HL-60 (cell line): Measurements from ENCODE around the gene GOLGA8B.
"Not testable (repeated sequence)": the region's sequence is repeated elsewhere in the genome, so short reads cannot be mapped to it uniquely, and the experiment has no call there.

ENCODE experiments used
- DNase-seq, 2 experiments: peaks; one replicate each; pipeline ENCODE4 v3.0.0-alpha.2; 2010 to 2020; ENCODE audit warnings: low read depth in 1 of 2, low spot score in 1 of 2
- H3K27ac ChIP-seq: fragments of 250-450 bp; sonication (Bioruptor Pico); replicated peaks from 2 replicates; pipeline ENCODE4 v1.5.1; 2020; ENCODE audit warnings: mild to moderate bottlenecking, moderate library complexity
- H3K27me3 ChIP-seq: fragments of 250-450 bp; sonication (Bioruptor Pico); 2 replicates; pipeline ENCODE4 v1.5.1; 2021; ENCODE audit warnings: mild to moderate bottlenecking, moderate library complexity; ENCODE audit not compliant: insufficient read depth, poor library complexity, severe bottlenecking
- H3K4me3 ChIP-seq: replicated peaks from 2 replicates; pipeline ENCODE4 v1.5.1; 2011; ENCODE audit warnings: mild to moderate bottlenecking, control low read depth, low read length; ENCODE audit not compliant: insufficient read depth
- SPI1 ChIP-seq: IDR thresholded peaks from 2 replicates; pipeline ENCODE4 v1.6.1; 2012; ENCODE audit warnings: low read depth, mild to moderate bottlenecking, borderline replicate concordance

GOLGA8B gene

DNA sequence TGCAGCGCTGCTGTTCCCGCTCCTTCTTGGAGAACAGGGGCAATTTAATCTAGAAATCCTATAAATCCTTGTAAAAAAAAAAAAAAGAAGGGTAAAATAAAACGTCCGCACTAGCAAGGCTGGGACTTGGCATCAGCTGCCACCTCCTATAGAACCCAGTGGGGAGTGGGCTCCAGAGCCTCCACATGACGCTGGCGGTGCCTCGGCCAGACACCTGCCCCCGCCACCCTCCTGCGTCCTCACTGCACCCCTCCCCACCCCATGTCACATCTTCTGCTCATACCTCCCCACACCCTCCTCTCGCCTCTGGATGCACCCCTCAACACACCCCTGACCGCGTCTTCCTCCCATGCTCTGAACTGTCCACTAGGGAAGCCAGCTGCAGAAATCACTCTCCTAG, 8.4 kb downstream of the GOLGA8B start:
- not testable (repeated sequence) for H3K4me3 ChIP-seq, DNase-seq, H3K27ac ChIP-seq, H3K27me3 ChIP-seq

DNA sequence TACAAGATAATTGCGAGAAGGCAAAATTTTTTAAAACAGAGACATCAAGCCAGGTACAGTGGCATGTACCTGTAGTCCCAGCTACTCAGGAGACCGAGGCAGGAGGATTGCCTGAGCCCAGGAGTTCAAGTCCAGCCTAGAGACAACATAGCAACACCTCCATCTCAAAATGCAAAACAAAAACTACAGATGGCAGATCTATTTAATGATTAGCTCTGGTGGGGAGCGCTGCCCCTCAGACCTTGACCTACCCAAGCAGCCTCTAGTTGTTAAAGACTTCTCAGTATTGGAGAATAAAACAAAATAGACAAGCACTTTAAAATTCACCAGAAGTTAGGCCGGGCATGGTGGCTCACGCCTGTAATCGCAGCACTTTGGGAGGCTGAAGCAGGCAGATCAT, 10.5 kb downstream of the GOLGA8B start:
- H3K4me3 ChIP-seq, H3K27ac ChIP-seq, DNase-seq, H3K27me3 ChIP-seq: not testable (repeated sequence)

GRCh38 chr15:34572019-34572641, 11.3 kb downstream of the GOLGA8B start:
- not testable (repeated sequence) for H3K27me3 ChIP-seq, H3K4me3 ChIP-seq, H3K27ac ChIP-seq
- TF ChIP-seq SPI1, result peak; percentile 37; the same call in 1 of the 2 replicates
- DNase-seq, result peak; percentile 36 to 49

GRCh38 chr15:34569670-34570396, 13.6 kb downstream of the GOLGA8B start:
- DNase-seq, H3K4me3 ChIP-seq, H3K27me3 ChIP-seq, H3K27ac ChIP-seq: not testable (repeated sequence)

DNA sequence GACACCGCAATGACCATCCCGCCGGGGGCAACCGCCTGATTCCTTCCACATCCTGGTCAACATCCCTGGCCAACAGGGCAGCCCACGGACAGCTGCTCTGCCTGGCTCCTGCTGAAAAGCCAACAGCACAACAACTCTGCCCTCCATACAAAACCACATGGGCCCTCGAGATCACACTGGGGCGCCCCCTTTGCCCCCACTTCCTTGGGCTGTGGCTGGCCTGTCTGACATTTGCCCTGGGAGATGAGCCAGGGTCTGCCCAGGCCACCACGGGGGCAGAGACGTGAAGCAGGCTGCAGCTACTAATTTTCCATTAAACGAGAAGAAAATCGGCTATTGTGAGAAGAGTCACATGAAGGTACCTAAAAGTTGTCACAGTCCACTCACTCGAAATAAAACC, 16.3 kb downstream of the GOLGA8B start:
- H3K27ac ChIP-seq, DNase-seq, H3K4me3 ChIP-seq, H3K27me3 ChIP-seq: not testable (repeated sequence)

DNA sequence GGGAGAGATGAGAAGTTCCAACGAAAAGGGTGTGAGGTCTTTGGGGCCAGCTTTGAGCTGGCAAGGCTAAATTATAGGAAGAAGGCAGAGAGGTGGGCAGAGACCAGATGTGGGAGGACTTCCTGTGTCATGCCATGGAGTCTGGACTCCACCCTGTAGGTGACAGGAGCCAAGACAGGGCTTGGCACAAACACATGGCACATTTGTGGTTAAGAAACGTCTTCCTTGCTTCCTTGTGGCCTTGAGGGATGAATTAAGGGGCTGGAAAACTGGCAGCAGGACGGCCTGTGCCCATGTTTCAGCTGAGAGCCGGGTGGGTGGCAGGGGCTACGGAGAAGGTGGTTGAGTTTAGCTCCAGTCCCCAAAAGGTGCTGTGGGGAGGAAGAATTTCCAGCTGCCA, 18.7 kb downstream of the GOLGA8B start:
- not testable (repeated sequence) for H3K4me3 ChIP-seq, DNase-seq, H3K27ac ChIP-seq, H3K27me3 ChIP-seq

DNA sequence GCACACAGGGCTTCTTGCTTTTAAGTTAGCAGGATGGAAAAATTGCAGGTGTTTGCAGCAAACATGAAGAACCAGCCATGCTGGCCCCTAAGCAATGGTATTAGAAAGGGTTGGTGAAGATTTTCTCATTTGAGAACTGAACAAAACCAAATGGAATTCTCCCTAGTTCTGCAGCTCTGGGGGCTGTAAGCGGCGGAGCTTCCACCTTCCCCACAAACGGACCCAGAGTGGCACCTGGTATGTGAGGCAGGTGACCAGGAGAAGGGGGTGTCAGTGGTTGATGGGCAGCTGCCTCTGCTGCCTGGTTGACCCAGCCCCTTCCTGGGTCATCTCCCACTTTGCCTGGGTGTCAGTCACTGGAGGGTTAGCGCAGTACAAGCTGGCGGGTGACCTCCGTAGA, 22.6 kb downstream of the GOLGA8B start:
- DNase-seq, H3K27me3 ChIP-seq, H3K27ac ChIP-seq, H3K4me3 ChIP-seq: not testable (repeated sequence)

DNA sequence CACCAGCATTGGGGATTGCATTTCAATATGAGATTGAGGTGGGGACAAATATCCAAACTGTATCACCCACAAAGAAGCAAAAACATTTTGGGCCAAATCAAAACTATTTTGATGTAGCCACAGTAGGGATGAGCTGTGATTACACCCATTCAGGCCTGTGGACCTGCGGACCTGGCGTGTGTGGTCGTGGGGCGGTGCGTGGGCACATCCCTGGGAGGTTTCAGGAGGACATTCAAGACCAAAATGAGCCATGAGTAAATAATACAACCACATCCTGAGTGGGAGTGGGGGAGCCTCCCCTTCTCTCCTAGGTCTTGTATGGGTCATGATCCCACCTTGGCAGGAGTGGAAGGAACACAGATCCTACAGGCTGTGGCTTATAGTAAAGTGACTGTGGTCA, 23.7 kb downstream of the GOLGA8B start:
- H3K4me3 ChIP-seq, H3K27ac ChIP-seq, H3K27me3 ChIP-seq, DNase-seq: not testable (repeated sequence)

DNA sequence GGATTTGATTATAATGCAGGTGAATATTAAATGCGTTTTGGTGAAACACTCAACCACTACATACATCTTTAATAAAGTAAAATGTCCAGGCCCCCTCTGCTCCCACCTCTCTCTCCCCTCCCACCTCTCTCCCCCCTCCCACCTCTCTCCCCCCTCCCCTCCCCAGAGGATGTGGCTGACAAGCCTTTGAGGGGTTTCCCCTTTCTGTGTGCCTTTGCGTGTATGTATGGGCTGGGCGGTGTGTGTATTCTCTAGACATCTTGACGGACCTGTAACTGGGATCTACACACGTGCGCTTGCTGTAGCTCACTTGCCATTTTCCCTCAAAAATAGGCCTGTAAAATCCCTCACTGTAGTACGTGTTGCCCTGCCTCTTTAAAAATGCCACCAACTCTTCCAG, 28.3 kb downstream of the GOLGA8B start:
- not testable (repeated sequence) for H3K4me3 ChIP-seq, H3K27ac ChIP-seq, DNase-seq, H3K27me3 ChIP-seq

DNA sequence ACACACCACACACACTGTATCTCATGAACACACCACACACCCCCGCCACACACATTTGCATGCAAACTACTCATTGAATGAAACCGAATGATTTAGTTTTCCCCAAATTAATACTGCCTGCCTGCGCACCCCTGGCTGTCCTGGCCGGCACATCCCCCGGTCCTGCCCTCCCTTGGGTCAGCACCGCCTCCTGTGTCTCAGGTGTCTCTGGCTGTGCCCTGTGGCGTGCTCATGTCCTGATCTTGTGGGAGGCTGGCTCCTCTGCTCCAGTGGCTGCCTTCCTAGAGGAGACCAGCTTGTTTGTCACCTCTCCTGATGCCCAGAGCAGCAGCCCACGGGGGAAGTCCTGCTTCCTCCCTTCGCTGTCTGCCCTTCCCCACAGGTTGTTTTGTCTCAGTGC, 28.7 kb downstream of the GOLGA8B start:
- not testable (repeated sequence) for H3K27ac ChIP-seq, H3K27me3 ChIP-seq, DNase-seq, H3K4me3 ChIP-seq

GRCh38 chr15:34554126-34554525, 29.3 kb downstream of the GOLGA8B start:
- not testable (repeated sequence) for H3K27ac ChIP-seq, H3K4me3 ChIP-seq, H3K27me3 ChIP-seq, DNase-seq

DNA sequence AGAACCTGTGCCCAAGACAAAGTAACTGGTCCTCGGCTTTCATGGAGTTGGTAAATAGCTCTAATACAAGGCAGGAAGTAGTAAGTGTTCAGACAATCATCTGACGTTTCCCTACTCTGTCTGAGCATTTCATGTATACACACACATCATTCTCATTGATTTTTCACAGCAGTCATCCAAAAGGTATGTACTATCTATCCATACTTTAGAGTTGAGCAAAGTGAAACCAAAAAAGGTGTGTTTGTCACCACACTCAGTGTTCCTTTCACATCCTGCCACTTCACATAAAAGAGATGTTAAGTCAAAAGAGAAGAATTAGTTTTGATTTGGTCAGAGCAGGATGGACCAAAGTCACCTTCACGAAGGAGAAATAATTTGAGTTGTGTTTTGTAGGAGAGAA, 33.3 kb downstream of the GOLGA8B start:
- H3K27ac ChIP-seq, H3K4me3 ChIP-seq, H3K27me3 ChIP-seq, DNase-seq: not testable (repeated sequence)

DNA sequence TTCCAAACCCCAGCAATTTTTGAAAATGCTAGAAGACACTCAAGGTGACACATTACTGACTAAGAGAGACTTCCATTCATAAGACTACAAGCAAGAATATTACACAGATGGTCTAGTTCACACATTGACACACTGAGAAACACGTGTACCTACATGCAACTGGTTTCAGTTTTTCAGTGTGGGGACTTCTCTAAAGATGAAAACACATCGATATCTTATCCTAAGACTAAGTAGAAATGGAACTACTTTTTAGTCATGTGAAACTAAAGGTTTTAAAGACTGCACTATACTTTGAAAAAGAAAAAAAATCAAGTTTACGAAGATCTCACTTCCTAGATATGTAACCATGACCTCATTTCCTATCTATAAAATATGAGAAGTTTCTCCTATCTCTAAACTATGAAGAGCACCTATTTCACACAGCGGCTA, 34.1 kb downstream of the GOLGA8B start:
- not testable (repeated sequence) for DNase-seq, H3K4me3 ChIP-seq

GRCh38 chr15:34543860-34544649, 39.4 kb downstream of the GOLGA8B start:
- H3K4me3 ChIP-seq, H3K27ac ChIP-seq, H3K27me3 ChIP-seq: not testable (repeated sequence)
- peak in 1 of 2 experiments; percentile 25 for DNase-seq

More for the DNA sequence above, 34.1 kb downstream of the GOLGA8B start:
- not testable (repeated sequence) for H3K27me3 ChIP-seq, H3K27ac ChIP-seq
